Measurements from ENCODE around the gene SEMA5B.

Gene SEMA5B

DNA sequence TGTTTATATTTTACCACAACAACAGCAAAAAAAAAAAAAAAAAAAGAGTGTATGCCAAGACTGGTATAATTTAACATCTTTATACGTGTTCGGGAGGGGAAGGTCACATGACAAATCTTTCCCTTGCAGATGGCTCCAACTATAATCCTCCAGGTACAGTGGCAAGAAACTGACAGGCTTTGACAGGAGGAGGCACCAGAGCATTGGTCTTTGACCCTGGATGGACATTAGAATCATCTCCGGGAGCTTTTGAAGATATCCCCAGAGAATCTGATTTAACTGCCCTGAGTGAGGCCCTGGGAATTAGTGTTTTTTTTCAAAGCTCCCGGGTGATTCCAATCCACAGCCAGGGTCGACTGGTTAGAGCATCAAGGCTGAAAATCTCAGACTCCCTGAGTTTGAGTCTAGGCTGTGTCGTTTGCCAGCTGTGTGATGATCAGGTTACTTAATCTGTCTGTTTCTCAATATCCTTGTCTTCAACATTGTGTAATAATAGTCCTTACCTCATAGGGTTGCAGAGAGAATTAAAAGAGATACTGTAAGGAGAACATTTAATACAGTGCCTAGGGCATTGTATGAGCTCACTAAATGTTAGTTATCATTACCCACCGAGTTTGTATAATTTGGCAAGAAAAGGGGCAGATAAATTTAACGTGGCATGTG, 8.9 kb upstream of the SEMA5B start:
- Histone ChIP-seq H3K9me3 (ENCODE audit: low read length) (no peaks in the 10 kb centered on the region), H3K27ac (ENCODE audit: low read depth, low read length) (no peak overlapping the region), H3K27me3 (ENCODE audit: control insufficient read depth in 1 of 2, insufficient read depth in 2 of 2, low read length in 2 of 2) (peaks cover 7 to 15% of the 10 kb centered on the region in 2 donors), H3K4me3 (ENCODE audit: low read depth in 1 of 2, low read length in 2 of 2) (no peak overlapping the region), H3K4me1 (ENCODE audit: insufficient read depth, low read length) (no peaks in the 10 kb centered on the region), H3K9ac (ENCODE audit: low read length) (no peak overlapping the region), H3K36me3 (ENCODE audit: insufficient read depth, low read length) (no peaks in the 10 kb centered on the region)

- Histone ChIP-seq H3K27ac (ENCODE audit: low read depth, low read length) (no peak overlapping the region), H3K36me3 (ENCODE audit: insufficient read depth, low read length) (no peaks in the 10 kb centered on the region), H3K4me1 (ENCODE audit: insufficient read depth, low read length) (no peaks in the 10 kb centered on the region), H3K4me3 (ENCODE audit: low read depth in 1 of 2, low read length in 2 of 2) (no peak overlapping the region), H3K9ac (ENCODE audit: low read length) (no peak overlapping the region), H3K27me3 (ENCODE audit: control insufficient read depth in 1 of 2, insufficient read depth in 2 of 2, low read length in 2 of 2) (peaks cover 10 to 30% of the 10 kb centered on the region in 2 donors), H3K9me3 (ENCODE audit: low read length) (no peaks in the 10 kb centered on the region)
Measured at GRCh38 chr3:123034996-123035395, 7.4 kb upstream of the SEMA5B start.

DNA sequence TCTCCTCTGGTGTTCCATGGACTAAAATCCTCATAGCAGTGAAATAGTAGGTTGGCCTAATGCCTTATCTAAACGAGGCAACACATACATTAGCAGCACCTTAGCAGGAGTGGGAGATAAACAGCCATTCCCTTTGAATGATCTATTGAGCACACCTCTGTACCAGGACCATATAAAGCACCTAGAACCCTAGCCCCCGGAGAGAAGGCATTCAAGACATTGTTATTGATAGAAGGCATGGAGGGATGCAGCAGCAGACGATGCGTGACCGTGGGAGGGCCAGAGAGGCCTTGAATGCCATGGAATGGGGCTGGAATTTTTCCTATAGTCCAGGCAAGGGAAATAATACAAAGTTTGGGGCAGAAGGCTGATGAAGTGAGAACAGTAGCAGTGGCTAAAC, 6.6 kb upstream of the SEMA5B start:
- no peaks in the 10 kb centered on the region for H3K9me3 ChIP-seq (ENCODE audit: low read length)
- no peaks in the 10 kb centered on the region for H3K36me3 ChIP-seq (ENCODE audit: insufficient read depth, low read length)
- no peak overlapping the region for H3K27ac ChIP-seq (ENCODE audit: low read depth, low read length)
- H3K27me3 ChIP-seq (ENCODE audit: control insufficient read depth in 1 of 2, insufficient read depth in 2 of 2, low read length in 2 of 2) = peaks cover 15 to 39% of the 10 kb centered on the region in 2 donors
- no peaks in the 10 kb centered on the region for H3K4me1 ChIP-seq (ENCODE audit: insufficient read depth, low read length)
- no peak overlapping the region for H3K4me3 ChIP-seq (ENCODE audit: low read depth in 1 of 2, low read length in 2 of 2)
- no peak overlapping the region for H3K9ac ChIP-seq (ENCODE audit: low read length)

- H3K4me1 ChIP-seq (ENCODE audit: insufficient read depth, low read length) = peaks cover 12% of the 10 kb centered on the region
- no peak overlapping the region for H3K9ac ChIP-seq (ENCODE audit: low read length)
- no peaks in the 10 kb centered on the region for H3K36me3 ChIP-seq (ENCODE audit: insufficient read depth, low read length)
- H3K27ac ChIP-seq (ENCODE audit: low read depth, low read length) = no peak overlapping the region
- H3K27me3 ChIP-seq (ENCODE audit: control insufficient read depth in 1 of 2, insufficient read depth in 2 of 2, low read length in 2 of 2) = peaks cover 21 to 55% of the 10 kb centered on the region in 2 donors
- H3K4me3 ChIP-seq (ENCODE audit: low read depth in 1 of 2, low read length in 2 of 2) = no peak overlapping the region
- no peaks in the 10 kb centered on the region for H3K9me3 ChIP-seq (ENCODE audit: low read length)
Measured at GRCh38 chr3:123032057-123032456, 4.5 kb upstream of the SEMA5B start.

DNA sequence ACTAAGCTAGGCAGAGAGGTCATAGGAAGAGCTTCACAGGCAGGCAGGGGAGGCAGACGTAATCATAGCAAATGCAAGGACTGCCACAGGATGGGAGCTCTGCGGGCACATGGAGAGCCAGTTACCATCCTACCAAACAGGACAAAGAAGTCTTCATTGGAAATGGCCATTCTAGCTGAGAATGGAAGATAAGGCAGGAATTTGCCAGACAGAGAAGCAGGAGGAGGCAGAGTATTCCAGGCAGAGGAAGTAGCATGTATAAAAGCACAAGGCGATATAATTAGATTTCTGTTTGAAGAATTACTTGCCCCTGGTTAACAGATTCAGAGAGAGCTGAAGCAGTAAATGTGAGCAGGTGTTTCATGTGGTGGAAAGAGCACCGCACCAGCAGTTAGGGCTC, 3.5 kb upstream of the SEMA5B start:
- Histone ChIP-seq H3K27me3 (ENCODE audit: control insufficient read depth in 1 of 2, insufficient read depth in 2 of 2, low read length in 2 of 2) (peaks cover 21 to 62% of the 10 kb centered on the region in 2 donors), H3K9ac (ENCODE audit: low read length) (no peak overlapping the region), H3K4me3 (ENCODE audit: low read depth in 1 of 2, low read length in 2 of 2) (no peak overlapping the region), H3K27ac (ENCODE audit: low read depth, low read length) (no peak overlapping the region), H3K9me3 (ENCODE audit: low read length) (no peaks in the 10 kb centered on the region), H3K4me1 (ENCODE audit: insufficient read depth, low read length) (peaks cover 15% of the 10 kb centered on the region), H3K36me3 (ENCODE audit: insufficient read depth, low read length) (no peaks in the 10 kb centered on the region)

- Histone ChIP-seq H3K9me3 (ENCODE audit: low read length) (no peaks in the 10 kb centered on the region), H3K36me3 (ENCODE audit: insufficient read depth, low read length) (no peaks in the 10 kb centered on the region), H3K27ac (ENCODE audit: low read depth, low read length) (no peak overlapping the region), H3K4me1 (ENCODE audit: insufficient read depth, low read length) (peaks cover 15% of the 10 kb centered on the region), H3K9ac (ENCODE audit: low read length) (peak overlapping the region; percentile 65), H3K4me3 (ENCODE audit: low read depth in 1 of 2, low read length in 2 of 2) (peak overlapping the region; percentile 63 to 70), H3K27me3 (ENCODE audit: control insufficient read depth in 1 of 2, insufficient read depth in 2 of 2, low read length in 2 of 2) (peaks cover 27 to 53% of the 10 kb centered on the region in 2 donors)
Measured at GRCh38 chr3:123028233-123028828, 768 bp upstream of the SEMA5B start.

GRCh38 chr3:123026565-123027291, 835 bp downstream of the SEMA5B start:
- Histone ChIP-seq H3K36me3 (ENCODE audit: insufficient read depth, low read length) (no peaks in the 10 kb centered on the region), H3K27me3 (ENCODE audit: control insufficient read depth in 1 of 2, insufficient read depth in 2 of 2, low read length in 2 of 2) (peaks cover 20 to 48% of the 10 kb centered on the region in 2 donors), H3K9me3 (ENCODE audit: low read length) (no peaks in the 10 kb centered on the region), H3K4me3 (ENCODE audit: low read depth in 1 of 2, low read length in 2 of 2) (peak overlapping the region; percentile 63 to 70), H3K4me1 (ENCODE audit: insufficient read depth, low read length) (peaks cover 15% of the 10 kb centered on the region), H3K9ac (ENCODE audit: low read length) (no peak overlapping the region), H3K27ac (ENCODE audit: low read depth, low read length) (no peak overlapping the region)

- Histone ChIP-seq H3K4me3 (ENCODE audit: low read depth in 1 of 2, low read length in 2 of 2) (peak overlapping the region in 1 of 2 donors; percentile 15), H3K9me3 (ENCODE audit: low read length) (no peaks in the 10 kb centered on the region), H3K27ac (ENCODE audit: low read depth, low read length) (no peak overlapping the region), H3K27me3 (ENCODE audit: control insufficient read depth in 1 of 2, insufficient read depth in 2 of 2, low read length in 2 of 2) (peaks cover 20 to 40% of the 10 kb centered on the region in 2 donors), H3K9ac (ENCODE audit: low read length) (no peak overlapping the region), H3K4me1 (ENCODE audit: insufficient read depth, low read length) (peaks cover 15% of the 10 kb centered on the region), H3K36me3 (ENCODE audit: insufficient read depth, low read length) (no peaks in the 10 kb centered on the region)
Measured at GRCh38 chr3:123025642-123026521, 1.7 kb downstream of the SEMA5B start.

- Histone ChIP-seq H3K36me3 (ENCODE audit: insufficient read depth, low read length) (no peaks in the 10 kb centered on the region), H3K4me1 (ENCODE audit: insufficient read depth, low read length) (peaks cover 15% of the 10 kb centered on the region), H3K27ac (ENCODE audit: low read depth, low read length) (no peak overlapping the region), H3K4me3 (ENCODE audit: low read depth in 1 of 2, low read length in 2 of 2) (no peak overlapping the region), H3K9ac (ENCODE audit: low read length) (no peak overlapping the region), H3K9me3 (ENCODE audit: low read length) (no peaks in the 10 kb centered on the region), H3K27me3 (ENCODE audit: control insufficient read depth in 1 of 2, insufficient read depth in 2 of 2, low read length in 2 of 2) (peaks cover 12 to 22% of the 10 kb centered on the region in 2 donors)
Measured at GRCh38 chr3:123024056-123024455, 3.5 kb downstream of the SEMA5B start.

- Histone ChIP-seq H3K4me3 (ENCODE audit: low read depth in 1 of 2, low read length in 2 of 2) (no peak overlapping the region), H3K27ac (ENCODE audit: low read depth, low read length) (no peak overlapping the region), H3K4me1 (ENCODE audit: insufficient read depth, low read length) (peaks cover 2% of the 10 kb centered on the region), H3K9me3 (ENCODE audit: low read length) (no peaks in the 10 kb centered on the region), H3K9ac (ENCODE audit: low read length) (no peak overlapping the region), H3K36me3 (ENCODE audit: insufficient read depth, low read length) (no peaks in the 10 kb centered on the region), H3K27me3 (ENCODE audit: control insufficient read depth in 1 of 2, insufficient read depth in 2 of 2, low read length in 2 of 2) (peaks cover 6 to 7% of the 10 kb centered on the region in 2 donors)
Measured at GRCh38 chr3:123021996-123022510, 5.5 kb downstream of the SEMA5B start.

DNA sequence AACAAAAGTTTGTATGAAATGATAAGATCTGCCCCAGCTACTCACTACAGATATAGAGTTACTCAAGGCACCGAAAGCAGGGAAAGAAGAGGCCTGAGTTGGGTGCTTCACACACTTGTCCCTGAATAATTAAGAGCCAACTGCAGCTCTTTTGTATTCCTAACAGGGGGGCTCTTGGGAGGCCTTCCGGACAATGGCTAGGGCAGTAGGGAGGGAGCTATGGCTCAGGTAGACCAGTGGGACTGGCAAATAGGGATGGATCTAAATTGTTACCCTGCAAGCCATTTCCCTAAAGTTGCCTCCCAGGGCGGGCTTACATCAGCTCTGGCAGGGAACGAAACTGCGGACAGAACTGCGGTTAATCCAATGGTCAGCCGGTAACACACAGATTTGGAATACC, 6.2 kb downstream of the SEMA5B start:
- no peak overlapping the region for H3K4me3 ChIP-seq (ENCODE audit: low read depth in 1 of 2, low read length in 2 of 2)
- H3K36me3 ChIP-seq (ENCODE audit: insufficient read depth, low read length) = no peaks in the 10 kb centered on the region
- H3K9ac ChIP-seq (ENCODE audit: low read length) = no peak overlapping the region
- peaks cover under 1 to 6% of the 10 kb centered on the region in 2 donors for H3K27me3 ChIP-seq (ENCODE audit: control insufficient read depth in 1 of 2, insufficient read depth in 2 of 2, low read length in 2 of 2)
- no peaks in the 10 kb centered on the region for H3K9me3 ChIP-seq (ENCODE audit: low read length)
- no peaks in the 10 kb centered on the region for H3K4me1 ChIP-seq (ENCODE audit: insufficient read depth, low read length)
- no peak overlapping the region for H3K27ac ChIP-seq (ENCODE audit: low read depth, low read length)

All from muscle layer of colon (tissue), 2 donors.